Superior temporal gyrus (tissue), 1 donor: ENCODE results near the gene KRT86.
"Not testable (repeated sequence)": the region's sequence is repeated elsewhere in the genome, so short reads cannot be mapped to it uniquely, and the experiment has no call there.

Experiments used
- DNase-seq: peaks from one replicate; pipeline ENCODE4 v3.0.0-alpha.2; 2016; ENCODE audit errors: extremely low spot score

KRT86 gene

GRCh38 chr12:52251367-52252051 lies 22.9 kb upstream of the KRT86 start:
- no peak for DNase-seq

- DNase-seq, result not testable (repeated sequence)
Measured at GRCh38 chr12:52252175-52252615, 22.2 kb upstream of the KRT86 start.

GRCh38 chr12:52252728-52253343 lies 21.6 kb upstream of the KRT86 start:
- no peak for DNase-seq

GRCh38 chr12:52253391-52254179 lies 20.9 kb upstream of the KRT86 start:
- no peak for DNase-seq

- no peak for DNase-seq
Measured at GRCh38 chr12:52254180-52254964, 20.1 kb upstream of the KRT86 start.

GRCh38 chr12:52254965-52255751 lies 19.3 kb upstream of the KRT86 start:
- no peak for DNase-seq

- no peak for DNase-seq
Measured at GRCh38 chr12:52255926-52256583, 18.4 kb upstream of the KRT86 start.

GRCh38 chr12:52256584-52256935 lies 17.9 kb upstream of the KRT86 start:
- no peak for DNase-seq

- DNase-seq, result no peak
Measured at GRCh38 chr12:52257074-52257551, 17.3 kb upstream of the KRT86 start.

- not testable (repeated sequence) for DNase-seq
Measured at GRCh38 chr12:52257922-52258321, 16.5 kb upstream of the KRT86 start.

GRCh38 chr12:52258335-52258901 lies 16.0 kb upstream of the KRT86 start:
- DNase-seq, result no peak

- DNase-seq, result no peak
Measured at GRCh38 chr12:52259657-52260243, 14.7 kb upstream of the KRT86 start.

GRCh38 chr12:52260361-52261207 lies 13.9 kb upstream of the KRT86 start:
- peak; percentile 69 for DNase-seq

GRCh38 chr12:52261208-52261484 lies 13.3 kb upstream of the KRT86 start:
- no peak for DNase-seq

GRCh38 chr12:52262286-52262685 lies 12.2 kb upstream of the KRT86 start:
- DNase-seq, result no peak

- no peak for DNase-seq
Measured at GRCh38 chr12:52263761-52264434, 10.5 kb upstream of the KRT86 start.

- peak; percentile 77 for DNase-seq
Measured at GRCh38 chr12:52264435-52264825, 10.0 kb upstream of the KRT86 start.

- no peak for DNase-seq
Measured at GRCh38 chr12:52266514-52266913, 7.9 kb upstream of the KRT86 start.

GRCh38 chr12:52267266-52267665 lies 7.2 kb upstream of the KRT86 start:
- DNase-seq, result no peak
